Hepatocyte (in vitro differentiated cells): ENCODE data around the gene AQP1. TPM values are rescaled to one million over a fixed set of nuclear protein-coding genes. Genes with fewer than 3 reads are reported as not detected.

Source experiments
- DNase-seq: peaks from one replicate; pipeline ENCODE4 v3.0.0-alpha.2; 2016; ENCODE audit warnings: low spot score
- H2AFZ ChIP-seq: fragments of 200-600 bp; sonication (generic); 2 replicates; pipeline ENCODE4 v1.6.0; 2016; ENCODE audit warnings: antibody characterized with exemption, mild to moderate bottlenecking
- H3K27ac ChIP-seq: fragments of 200-600 bp; sonication (generic); 2 replicates; pipeline ENCODE4 v1.5.1; 2016; ENCODE audit warnings: mild to moderate bottlenecking
- H3K27me3 ChIP-seq: fragments of 200-600 bp; sonication (generic); 2 replicates; pipeline ENCODE4 v1.6.1; 2016
- H3K36me3 ChIP-seq: fragments of 200-600 bp; sonication (generic); replicated peaks from 2 replicates; pipeline ENCODE4 v1.5.1; 2016; ENCODE audit warnings: low read depth; ENCODE audit not compliant: insufficient read depth
- H3K4me1 ChIP-seq: fragments of 200-600 bp; sonication (generic); 2 replicates; pipeline ENCODE4 v1.5.1; 2016; ENCODE audit warnings: mild to moderate bottlenecking, moderate library complexity; ENCODE audit not compliant: insufficient read depth
- H3K4me2 ChIP-seq: fragments of 200-600 bp; sonication (generic); 2 replicates; pipeline ENCODE4 v1.6.0; 2016
- H3K4me3 ChIP-seq: fragments of 200-600 bp; sonication (generic); 2 replicates; pipeline ENCODE4 v1.5.1; 2016; ENCODE audit warnings: mild to moderate bottlenecking
- H3K79me2 ChIP-seq: fragments of 200-600 bp; sonication (generic); 2 replicates; pipeline ENCODE4 v1.6.0; 2017; ENCODE audit warnings: mild to moderate bottlenecking
- H3K9me2 ChIP-seq: fragments of 200-600 bp; sonication (generic); replicated peaks from 2 replicates; pipeline ENCODE4 v1.6.0; 2017; ENCODE audit warnings: mild to moderate bottlenecking; ENCODE audit not compliant: insufficient read depth
- H3K9me3 ChIP-seq: fragments of 200-600 bp; sonication (generic); 2 replicates; pipeline ENCODE4 v1.5.1; 2016; ENCODE audit warnings: low read depth, mild to moderate bottlenecking
- H4K20me1 ChIP-seq: fragments of 200-600 bp; sonication (generic); 2 replicates; pipeline ENCODE4 v1.6.0; 2016; ENCODE audit warnings: mild to moderate bottlenecking; ENCODE audit not compliant: insufficient read depth, poor library complexity, severe bottlenecking
- CTCF ChIP-seq: fragments of 200-600 bp; sonication (generic); IDR thresholded peaks from 2 replicates; pipeline ENCODE4 v1.5.1; 2016; ENCODE audit warnings: antibody characterized with exemption, mild to moderate bottlenecking; ENCODE audit not compliant: poor library complexity
- EZH2 ChIP-seq: fragments of 200-600 bp; sonication (generic); IDR thresholded peaks from 2 replicates; pipeline ENCODE4 v1.6.1; 2016; ENCODE audit warnings: antibody characterized with exemption, mild to moderate bottlenecking, borderline replicate concordance
- EZH2phosphoT487 ChIP-seq: fragments of 200-600 bp; sonication (generic); IDR thresholded peaks from one replicate; pipeline ENCODE4 v1.6.1; 2018; ENCODE audit warnings: antibody characterized with exemption, mild to moderate bottlenecking, low read depth, moderate library complexity; ENCODE audit not compliant: unreplicated experiment, severe bottlenecking
- WGBS: methylation state at CpG from one replicate; pipeline ENCODE4 v1.1.6; 2016; ENCODE audit warnings: low lambda C conversion rate; ENCODE audit errors: missing lambda C conversion rate; 5-methylcytosine and 5-hydroxymethylcytosine counted together
- polyA plus RNA-seq: library from polyadenylated mRNA; unstranded; fragments of >200 nt; fragmentation: Nextera tagmentation; extraction: Ambion mirVana; gene quantifications from 2 replicates; pipeline ENCODE4 v1.2.1, GENCODE V29; 2016
- total RNA-seq: library from RNA; depleted of rRNA; stranded (reverse); fragments of >200 nt; gene quantifications from 2 replicates; pipeline ENCODE4 v1.2.3, GENCODE V29; 2014

The AQP1 gene
- total and polyA plus RNA-seq, 2 experiments from 2014 or later: 124 to 183 TPM

- no peaks in the 10 kb centered on the region for H3K9me2 ChIP-seq
- H4K20me1 ChIP-seq: no peaks in the 10 kb centered on the region
- 55% methylated on average over 1 of the region's 1 CpG for WGBS
- no peak overlapping the region for H2AFZ ChIP-seq
- no peaks in the 10 kb centered on the region for H3K4me1 ChIP-seq
- no peaks in the 10 kb centered on the region for H3K9me3 ChIP-seq
- no peak overlapping the region for H3K4me2 ChIP-seq
- H3K27ac ChIP-seq: no peak overlapping the region
- DNase-seq: no peak
- H3K36me3 ChIP-seq: no peaks in the 10 kb centered on the region
- H3K4me3 ChIP-seq: no peak overlapping the region
- no peaks in the 10 kb centered on the region for H3K79me2 ChIP-seq
- no peaks in the 10 kb centered on the region for H3K27me3 ChIP-seq
- TF ChIP-seq EZH2: no peak
- TF ChIP-seq CTCF: no peak
- no peak for TF ChIP-seq EZH2phosphoT487
These were observed 44.2 kb upstream of the AQP1 start for GRCh38 chr7:30867483-30867882.

- 72% methylated on average over 13 of the region's 13 CpGs for WGBS
- Histone ChIP-seq H3K4me2 (no peak overlapping the region), H3K36me3 (no peaks in the 10 kb centered on the region)
These were observed 41.6 kb upstream of the AQP1 start for GRCh38 chr7:30869794-30870611.

GRCh38 chr7:30870821-30871518 lies 40.7 kb upstream of the AQP1 start:
- Histone ChIP-seq H3K27me3 (no peaks in the 10 kb centered on the region), H3K27ac (peak overlapping the region; percentile 28), H3K9me3 (no peaks in the 10 kb centered on the region), H3K9me2 (no peaks in the 10 kb centered on the region), H4K20me1 (no peaks in the 10 kb centered on the region), H3K79me2 (no peaks in the 10 kb centered on the region), H3K36me3 (no peaks in the 10 kb centered on the region), H3K4me3 (no peak overlapping the region), H3K4me1 (no peaks in the 10 kb centered on the region), H3K4me2 (no peak overlapping the region), H2AFZ (no peak overlapping the region)
- 77% methylated on average over 10 of the region's 10 CpGs for WGBS
- TF ChIP-seq EZH2phosphoT487 (no peak), CTCF (no peak), EZH2 (no peak)
- no peak for DNase-seq

More at GRCh38 chr7:30869794-30870611, 41.6 kb upstream of the AQP1 start:
- H3K4me3 ChIP-seq: no peak overlapping the region
- no peaks in the 10 kb centered on the region for H3K9me3 ChIP-seq
- H4K20me1 ChIP-seq: no peaks in the 10 kb centered on the region
- no peaks in the 10 kb centered on the region for H3K27me3 ChIP-seq
- H3K9me2 ChIP-seq: no peaks in the 10 kb centered on the region
- H3K4me1 ChIP-seq: no peaks in the 10 kb centered on the region
- H2AFZ ChIP-seq: no peak overlapping the region
- peak overlapping the region; percentile 28 for H3K27ac ChIP-seq
- H3K79me2 ChIP-seq: no peaks in the 10 kb centered on the region
- DNase-seq: no peak
- TF ChIP-seq EZH2phosphoT487: no peak

GRCh38 chr7:30871655-30872054 lies 40.0 kb upstream of the AQP1 start:
- Histone ChIP-seq H3K27me3 (no peaks in the 10 kb centered on the region), H3K9me2 (no peaks in the 10 kb centered on the region), H3K4me1 (no peaks in the 10 kb centered on the region), H4K20me1 (no peaks in the 10 kb centered on the region), H3K4me2 (no peak overlapping the region), H3K36me3 (no peaks in the 10 kb centered on the region), H3K4me3 (no peak overlapping the region), H3K27ac (no peak overlapping the region), H2AFZ (no peak overlapping the region), H3K79me2 (no peaks in the 10 kb centered on the region), H3K9me3 (no peaks in the 10 kb centered on the region)
- WGBS: 98% methylated on average over 5 of the region's 5 CpGs
- TF ChIP-seq EZH2phosphoT487: no peak
- TF ChIP-seq EZH2: no peak
- no peak for TF ChIP-seq CTCF
- no peak for DNase-seq
